Karpas-422 (cell line): ENCODE results near the gene NEDD4L. TPM values are rescaled to one million over a fixed set of nuclear protein-coding genes. Genes with fewer than 3 reads are reported as not detected.

Experiments
- DNase-seq: peaks from one replicate; pipeline ENCODE4 v3.0.0-alpha.2; 2015
- H2AFZ ChIP-seq: fragments of 200-600 bp; sonication (generic); 2 replicates; pipeline ENCODE4 v1.6.1; 2014; ENCODE audit warnings: antibody characterized with exemption, low read length, mixed read lengths
- H3K27ac ChIP-seq: fragments of 200-600 bp; sonication (generic); 2 replicates; pipeline ENCODE4 v1.5.1; 2014; ENCODE audit warnings: mild to moderate bottlenecking, low read length, moderate library complexity
- H3K27me3 ChIP-seq: fragments of 200-600 bp; sonication (generic); 2 replicates; pipeline ENCODE4 v1.6.1; 2014; ENCODE audit warnings: low read length, mixed read lengths
- H3K36me3 ChIP-seq: fragments of 200-600 bp; sonication (generic); 2 replicates; pipeline ENCODE4 v1.6.1; 2014; ENCODE audit warnings: low read length, mixed read lengths; ENCODE audit not compliant: insufficient read depth
- H3K4me1 ChIP-seq: fragments of 200-600 bp; sonication (generic); 2 replicates; pipeline ENCODE4 v1.6.1; 2014; ENCODE audit warnings: mild to moderate bottlenecking, low read length, mixed read lengths
- H3K4me2 ChIP-seq: fragments of 200-600 bp; sonication (generic); 2 replicates; pipeline ENCODE4 v1.6.1; 2014; ENCODE audit warnings: low read length, low read depth, mild to moderate bottlenecking; ENCODE audit not compliant: poor library complexity, severe bottlenecking
- H3K4me3 ChIP-seq: fragments of 200-600 bp; sonication (generic); 2 replicates; pipeline ENCODE4 v1.5.1; 2014; ENCODE audit warnings: mild to moderate bottlenecking, antibody characterized with exemption, low read length, mixed read lengths
- H3K79me2 ChIP-seq: fragments of 200-600 bp; sonication (generic); 2 replicates; pipeline ENCODE4 v1.6.1; 2014; ENCODE audit warnings: mild to moderate bottlenecking, low read length, mixed read lengths
- H3K9ac ChIP-seq: fragments of 200-600 bp; sonication (generic); 2 replicates; pipeline ENCODE4 v1.6.0; 2014; ENCODE audit warnings: low read length
- H3K9me2 ChIP-seq: fragments of 200-600 bp; sonication (generic), shearing (Covaris generic); replicated peaks from 2 replicates; pipeline ENCODE4 v1.6.0; 2014; ENCODE audit warnings: mild to moderate bottlenecking, low read length, moderate library complexity; ENCODE audit not compliant: insufficient read depth
- H3K9me3 ChIP-seq: fragments of 300-700, 200-600 bp; sonication (generic); 2 replicates; pipeline ENCODE4 v1.6.1; 2014; ENCODE audit warnings: low read length, mixed read lengths
- H4K20me1 ChIP-seq: fragments of 200-600 bp; sonication (generic); 2 replicates; pipeline ENCODE4 v1.6.1; 2014; ENCODE audit warnings: mild to moderate bottlenecking, antibody characterized with exemption, low read length, low read depth; ENCODE audit not compliant: insufficient read depth
- total RNA-seq: library from RNA; depleted of rRNA; stranded (reverse); fragments of >200 nt; shearing (Covaris generic); gene quantifications from 2 replicates; pipeline ENCODE4 v1.2.3, GENCODE V29; 2014; ENCODE audit warnings: low replicate concordance

NEDD4L gene
- total RNA-seq, 1 experiment from 2014 or later: 17.1 TPM

GRCh38 chr18:58009166-58009565 is 34.9 kb upstream of the NEDD4L start:
- Histone ChIP-seq H3K9me3 (no peaks in the 10 kb centered on the region; the same call in 1 of the 2 replicates), H3K27ac (no peak overlapping the region), H3K9me2 (no peaks in the 10 kb centered on the region), H3K4me1 (peaks cover 49% of the 10 kb centered on the region), H3K27me3 (no peaks in the 10 kb centered on the region), H2AFZ (no peak overlapping the region), H3K79me2 (no peaks in the 10 kb centered on the region), H4K20me1 (no peaks in the 10 kb centered on the region), H3K36me3 (no peaks in the 10 kb centered on the region; the same call in 1 of the 2 replicates), H3K9ac (no peak overlapping the region), H3K4me2 (no peak overlapping the region), H3K4me3 (no peak overlapping the region)
- no peak for DNase-seq

- Histone ChIP-seq H3K27ac (no peak overlapping the region), H3K4me1 (peaks cover 59% of the 10 kb centered on the region), H3K9ac (no peak overlapping the region), H3K36me3 (no peaks in the 10 kb centered on the region; the same call in 1 of the 2 replicates), H2AFZ (no peak overlapping the region), H3K9me3 (no peaks in the 10 kb centered on the region; the same call in 1 of the 2 replicates), H3K79me2 (no peaks in the 10 kb centered on the region), H4K20me1 (no peaks in the 10 kb centered on the region), H3K4me3 (no peak overlapping the region), H3K9me2 (no peaks in the 10 kb centered on the region), H3K4me2 (no peak overlapping the region), H3K27me3 (no peaks in the 10 kb centered on the region)
- DNase-seq: no peak
Observed at GRCh38 chr18:58010265-58010664, 33.8 kb upstream of the NEDD4L start.

GRCh38 chr18:58012356-58012755 is 31.7 kb upstream of the NEDD4L start:
- no peak overlapping the region for H2AFZ ChIP-seq
- DNase-seq: no peak
- H3K27me3 ChIP-seq: no peaks in the 10 kb centered on the region
- peaks cover 58% of the 10 kb centered on the region for H3K4me1 ChIP-seq
- H3K79me2 ChIP-seq: no peaks in the 10 kb centered on the region
- H3K9me2 ChIP-seq: no peaks in the 10 kb centered on the region
- no peaks in the 10 kb centered on the region for H4K20me1 ChIP-seq
- H3K9ac ChIP-seq: no peak overlapping the region
- H3K4me2 ChIP-seq: peak overlapping the region; percentile 82
- H3K36me3 ChIP-seq: peaks cover 3% of the 10 kb centered on the region; the same call in 1 of the 2 replicates
- H3K9me3 ChIP-seq: peaks cover 13% of the 10 kb centered on the region
- no peak overlapping the region for H3K27ac ChIP-seq
- no peak overlapping the region for H3K4me3 ChIP-seq

- no peaks in the 10 kb centered on the region for H3K79me2 ChIP-seq
- no peak for DNase-seq
- H4K20me1 ChIP-seq: no peaks in the 10 kb centered on the region
- H3K9ac ChIP-seq: peak overlapping the region; percentile 42; the same call in 1 of the 2 replicates
- H3K36me3 ChIP-seq: peaks cover 3% of the 10 kb centered on the region; the same call in 1 of the 2 replicates
- H2AFZ ChIP-seq: peak overlapping the region; percentile 17
- H3K9me2 ChIP-seq: no peaks in the 10 kb centered on the region
- peak overlapping the region; percentile 97 for H3K27ac ChIP-seq
- peaks cover 13% of the 10 kb centered on the region for H3K9me3 ChIP-seq
- H3K4me2 ChIP-seq: peak overlapping the region; percentile 82
- H3K27me3 ChIP-seq: no peaks in the 10 kb centered on the region
- H3K4me3 ChIP-seq: peak overlapping the region; percentile 4; the same call in 1 of the 2 replicates
- H3K4me1 ChIP-seq: peaks cover 47% of the 10 kb centered on the region
Observed at GRCh38 chr18:58013241-58014211, 30.5 kb upstream of the NEDD4L start.

GRCh38 chr18:58015065-58015780 is 28.8 kb upstream of the NEDD4L start:
- peaks cover 60% of the 10 kb centered on the region for H3K4me1 ChIP-seq
- H3K27ac ChIP-seq: peak overlapping the region; percentile 97
- DNase-seq: peak; percentile 96
- no peaks in the 10 kb centered on the region for H3K9me2 ChIP-seq
- peak overlapping the region; percentile 54 for H3K9ac ChIP-seq
- H3K36me3 ChIP-seq: peaks cover 3% of the 10 kb centered on the region; the same call in 1 of the 2 replicates
- H3K27me3 ChIP-seq: no peaks in the 10 kb centered on the region
- peak overlapping the region; percentile 54 for H3K4me3 ChIP-seq
- peak overlapping the region; percentile 18; the same call in 1 of the 2 replicates for H2AFZ ChIP-seq
- H3K9me3 ChIP-seq: peaks cover 13% of the 10 kb centered on the region
- no peaks in the 10 kb centered on the region for H4K20me1 ChIP-seq
- H3K4me2 ChIP-seq: peak overlapping the region; percentile 82
- H3K79me2 ChIP-seq: no peaks in the 10 kb centered on the region

GRCh38 chr18:58017267-58017666 is 26.8 kb upstream of the NEDD4L start:
- H3K79me2 ChIP-seq: no peaks in the 10 kb centered on the region
- H3K27ac ChIP-seq: no peak overlapping the region
- no peak overlapping the region for H3K9ac ChIP-seq
- peaks cover 61% of the 10 kb centered on the region for H3K4me1 ChIP-seq
- peaks cover 3% of the 10 kb centered on the region; the same call in 1 of the 2 replicates for H3K36me3 ChIP-seq
- no peak for DNase-seq
- H3K4me3 ChIP-seq: no peak overlapping the region
- no peaks in the 10 kb centered on the region for H3K27me3 ChIP-seq
- H4K20me1 ChIP-seq: no peaks in the 10 kb centered on the region
- H3K9me3 ChIP-seq: peaks cover 13% of the 10 kb centered on the region
- H3K4me2 ChIP-seq: no peak overlapping the region
- H3K9me2 ChIP-seq: no peaks in the 10 kb centered on the region
- H2AFZ ChIP-seq: no peak overlapping the region

GRCh38 chr18:58020567-58021107 is 23.4 kb upstream of the NEDD4L start:
- Histone ChIP-seq H4K20me1 (no peaks in the 10 kb centered on the region), H3K27ac (peak overlapping the region; percentile 78), H3K9me2 (no peaks in the 10 kb centered on the region), H2AFZ (0 out of 2 replicates have a peak overlapping the region, but pooled peaks have one; percentile 87), H3K36me3 (peaks cover 3% of the 10 kb centered on the region; the same call in 1 of the 2 replicates), H3K9me3 (peaks cover 13% of the 10 kb centered on the region), H3K4me1 (peaks cover 29% of the 10 kb centered on the region), H3K4me2 (peak overlapping the region; percentile 68), H3K79me2 (no peaks in the 10 kb centered on the region), H3K4me3 (no peak overlapping the region), H3K27me3 (no peaks in the 10 kb centered on the region), H3K9ac (peak overlapping the region; percentile 38; the same call in 1 of the 2 replicates)
- DNase-seq: no peak
